A549 treated with CORT108297 at 1 μM for 4 hours (cell line): ENCODE measurements around the gene ANKUB1. TPM values are rescaled to one million over a fixed set of nuclear protein-coding genes. Genes with fewer than 3 reads are reported as not detected.

ENCODE experiments used
- total RNA-seq: library from RNA; stranded (reverse); fragments of 200-300 nt; extraction: Qiagen RNA extraction; gene quantifications from 5 replicates; pipeline ENCODE4 v1.2.3, GENCODE V29; 2022

Gene ANKUB1, protein sequence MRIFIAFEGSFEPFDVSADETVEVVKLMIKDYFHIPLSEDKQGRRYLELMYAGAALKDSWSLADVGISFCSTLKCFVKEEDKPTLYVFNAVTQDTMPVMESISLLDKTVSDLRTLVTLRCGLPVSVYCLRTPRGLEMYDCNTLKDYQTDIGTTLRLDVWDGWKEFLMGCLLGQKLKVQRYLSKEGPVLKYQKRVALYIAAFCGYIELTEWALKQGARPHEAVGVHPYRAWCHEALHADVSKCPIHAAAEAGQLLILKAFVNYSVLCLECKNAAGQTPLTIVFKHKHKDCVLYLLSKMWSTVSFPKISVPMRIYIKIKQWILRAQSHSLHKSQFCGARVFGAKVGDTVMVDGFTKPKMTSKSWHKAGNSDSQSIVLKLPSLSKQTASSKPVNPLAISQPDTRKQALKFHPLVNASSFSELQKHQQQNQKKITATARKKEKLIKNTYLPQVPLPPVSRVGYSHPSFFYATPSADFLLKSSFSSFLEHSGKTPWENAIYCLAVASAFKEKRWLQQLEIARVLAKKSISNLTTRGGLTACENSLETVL
- total RNA-seq: 0.06 TPM in 1 of 5 replicates, not detected in the others

DNA sequence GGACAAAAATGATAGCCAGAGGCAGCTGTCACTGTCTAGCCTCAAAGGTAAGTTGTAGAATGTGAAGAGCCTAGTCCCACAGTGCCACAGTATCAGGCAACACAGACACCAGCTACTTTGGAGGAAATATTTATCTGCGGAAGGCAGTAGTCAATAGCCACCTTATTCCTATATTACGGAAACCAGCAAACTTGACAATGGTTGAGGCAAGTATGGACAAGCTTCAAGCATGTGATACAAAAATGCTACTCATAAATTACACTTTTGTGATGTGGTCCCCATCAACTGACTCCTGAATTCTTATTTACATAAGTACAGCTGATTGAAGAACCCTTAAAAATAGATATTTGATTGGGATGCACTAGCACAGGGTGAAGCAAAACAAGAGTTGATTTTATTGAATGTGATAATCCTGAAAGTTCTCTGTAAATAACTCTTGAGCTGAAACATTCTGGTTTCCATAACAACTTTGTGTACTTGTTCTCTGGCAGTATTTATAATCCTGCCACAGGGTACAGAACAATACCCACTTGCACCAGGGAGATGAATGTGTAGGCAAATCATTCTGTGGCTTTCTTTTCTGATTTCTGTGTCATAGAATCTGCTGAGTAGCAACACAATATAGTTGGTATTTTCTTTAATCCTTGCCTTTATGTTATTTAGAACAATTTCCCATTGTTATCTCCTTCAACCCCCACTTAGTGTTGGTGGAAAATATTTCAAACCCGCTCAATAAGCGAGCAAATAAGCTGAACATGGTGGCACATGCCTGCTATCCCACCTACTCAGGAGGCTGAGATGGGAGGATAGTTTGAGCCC lies at the start of gene ANKUB1:
Gene ANKUB1 (minus strand): TSS at position 103 of the 819 bp plus-strand sequence. CDS start 188 bp downstream, outside the sequence.

DNA sequence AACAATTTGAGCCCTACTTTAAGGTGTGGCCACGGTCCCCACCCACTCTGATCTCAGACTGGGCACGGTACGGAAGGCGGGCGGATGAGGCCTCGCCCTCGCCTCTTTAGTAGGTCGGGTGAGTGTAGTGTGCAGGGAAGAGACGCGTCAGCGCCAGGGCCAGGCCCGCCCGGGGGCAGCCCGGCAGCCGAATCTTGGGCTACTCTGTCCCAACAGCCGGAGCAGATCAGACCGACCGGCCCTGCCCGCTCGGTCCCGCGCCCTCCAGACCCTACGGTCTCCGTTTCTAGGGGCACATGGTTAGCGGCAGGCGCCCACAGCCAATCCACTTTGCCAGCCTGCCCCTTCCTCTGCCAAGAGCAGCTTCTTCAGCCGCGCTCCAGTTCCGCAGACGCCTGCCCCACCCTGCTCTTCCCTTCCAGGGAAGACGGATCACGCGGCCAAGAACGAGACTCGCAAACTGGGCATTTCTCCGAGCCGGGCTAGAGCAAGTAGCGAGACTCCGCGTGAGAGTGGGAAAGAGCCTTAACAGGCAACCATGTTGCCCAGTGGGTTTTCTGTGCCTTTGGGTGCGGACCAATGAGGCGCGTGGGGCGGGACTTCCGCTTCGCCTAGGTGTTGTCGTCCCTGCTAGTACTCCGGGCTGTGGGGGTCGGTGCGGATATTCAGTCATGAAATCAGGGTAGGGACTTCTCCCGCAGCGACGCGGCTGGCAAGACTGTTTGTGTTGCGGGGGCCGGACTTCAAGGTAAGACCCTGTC lies 20.4 kb upstream of the ANKUB1 start, which contains the start of gene RNF13:
Gene RNF13 (plus strand): TSS at position 610 of the 761 bp plus-strand sequence. CDS start 32,812 bp downstream, outside the sequence.

DNA sequence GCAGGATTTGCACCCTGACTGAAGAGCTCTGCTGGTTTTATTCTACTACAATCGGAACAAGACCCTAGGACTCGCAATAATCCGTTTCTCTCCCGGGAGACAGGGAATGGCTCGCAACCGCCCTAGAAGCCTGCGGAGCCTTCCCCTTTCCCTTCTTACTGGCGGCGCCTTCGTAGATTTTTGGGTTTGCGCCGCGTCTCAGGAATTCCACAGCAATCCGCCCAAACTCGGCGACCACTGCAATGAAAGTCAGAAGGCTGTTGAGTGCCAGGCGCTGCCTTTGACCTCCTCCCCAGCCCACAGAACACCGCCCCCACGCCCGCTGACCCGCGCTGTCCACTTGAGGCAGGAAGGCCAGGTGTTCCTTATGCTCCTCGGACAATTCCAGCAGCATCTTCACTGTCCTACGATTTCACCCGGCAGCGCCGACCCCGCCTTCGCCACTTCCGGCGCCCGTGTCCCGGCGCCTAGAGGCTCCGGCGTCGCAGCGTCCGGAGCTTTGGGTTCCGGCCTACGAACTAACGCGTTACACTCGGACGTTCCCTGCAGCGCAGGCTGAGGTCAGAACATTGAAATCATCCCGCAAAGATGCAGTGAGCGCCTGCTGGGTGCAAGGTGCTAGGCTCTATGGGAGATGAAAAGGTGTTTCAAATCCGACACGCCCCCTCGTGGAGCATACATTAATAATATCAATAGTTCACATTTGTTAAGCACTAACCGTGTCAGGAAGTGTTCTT lies 40.1 kb downstream of the ANKUB1 start, which contains the start of gene COMMD2:
Gene COMMD2 (minus strand): TSS at position 439 of the 737 bp plus-strand sequence. CDS start 45 bp downstream, at position 394.

Other genes starting within 250 kb of the ANKUB1 start
- 92.7 to 122 TPM (median 112 TPM) in 5 replicates for gene WWTR1, start 134.5 kb downstream of the ANKUB1 start, total RNA-seq
- 33.6 to 41.2 TPM (median 35.1 TPM) in 5 replicates for gene COMMD2, start 40.1 kb downstream of the ANKUB1 start, total RNA-seq
- gene RNF13, start 20.7 kb upstream of the ANKUB1 start, total RNA-seq: 34.1 to 63.5 TPM (median 37.4 TPM) in 5 replicates
- gene PFN2, start 178.3 kb upstream of the ANKUB1 start, total RNA-seq: 152 to 170 TPM (median 153 TPM) in 5 replicates